ENCODE data around the gene SPATA6.
"Not testable (repeated sequence)": the region's sequence is repeated elsewhere in the genome, so short reads cannot be mapped to it uniquely, and the experiment has no call there.

The SPATA6 gene

DNA sequence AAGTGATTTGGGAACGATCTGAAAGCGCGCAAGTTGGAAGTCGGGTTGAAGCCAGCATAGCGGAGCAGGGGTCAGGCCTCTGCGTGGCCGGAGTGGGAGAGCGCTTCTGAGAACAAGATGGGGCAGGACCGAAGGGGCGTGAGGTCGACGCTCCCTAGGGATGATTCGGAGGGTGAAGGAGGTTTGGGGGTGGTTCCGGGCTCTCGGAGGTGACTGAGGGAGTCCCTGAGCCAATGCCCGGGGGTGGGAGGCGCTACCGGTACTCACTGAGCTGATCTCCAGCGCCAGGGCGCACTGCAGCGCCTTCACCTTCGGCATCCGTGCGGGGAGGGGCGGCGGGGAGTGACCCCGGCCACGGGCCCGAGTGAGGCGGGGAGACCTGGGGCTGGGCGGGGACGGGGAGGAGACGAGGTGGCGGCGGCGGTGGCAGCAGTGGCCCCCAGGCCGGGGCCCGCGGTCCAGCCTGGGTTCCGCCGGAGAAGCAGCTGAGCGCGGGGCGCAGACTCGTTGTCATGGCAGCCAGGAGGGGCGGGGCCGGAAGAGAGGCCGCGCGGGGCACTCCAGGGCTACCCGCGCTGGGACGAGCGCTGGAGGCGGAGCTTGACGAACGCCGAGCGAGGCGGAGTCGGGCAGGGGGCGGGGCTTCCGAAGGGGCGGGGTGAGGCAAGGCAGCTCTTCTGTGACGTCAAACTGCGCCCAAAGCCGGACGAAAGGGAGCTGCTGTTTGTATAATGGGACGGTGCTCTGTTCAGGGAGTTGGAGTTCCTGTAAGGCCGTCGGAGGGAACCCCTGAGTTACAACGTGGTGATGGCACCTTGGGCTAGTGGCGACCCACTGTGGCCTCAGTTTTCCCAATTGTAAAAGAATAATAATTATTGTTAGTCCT, at the start of gene SPATA6:
TSS of gene SPATA6 (minus strand) at position 514 of the 886 bp plus-strand sequence. CDS start at position 318, 196 bp downstream.
- DNase-seq = peak; percentile 90

DNA sequence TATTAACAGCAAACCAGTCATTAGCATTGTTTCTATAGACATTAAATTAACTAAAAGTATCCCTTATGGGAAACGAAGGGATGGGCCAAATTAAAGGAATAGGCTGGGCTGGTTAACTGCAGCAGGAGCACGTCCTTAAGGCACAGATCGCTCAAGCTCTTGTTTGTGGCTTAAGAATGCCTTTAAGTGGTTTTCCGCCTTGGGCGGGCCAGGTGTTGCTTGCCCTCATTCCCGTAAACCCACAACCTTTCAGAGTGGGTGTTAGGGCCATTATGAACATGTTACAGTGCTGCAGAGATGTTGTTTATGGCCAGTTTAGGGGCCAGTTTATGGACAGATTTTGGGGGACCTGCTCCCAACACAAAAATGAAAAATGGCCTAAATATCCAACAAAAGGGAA, 47.9 kb upstream of the SPATA6 start:
- DNase-seq = not testable (repeated sequence)

DNA sequence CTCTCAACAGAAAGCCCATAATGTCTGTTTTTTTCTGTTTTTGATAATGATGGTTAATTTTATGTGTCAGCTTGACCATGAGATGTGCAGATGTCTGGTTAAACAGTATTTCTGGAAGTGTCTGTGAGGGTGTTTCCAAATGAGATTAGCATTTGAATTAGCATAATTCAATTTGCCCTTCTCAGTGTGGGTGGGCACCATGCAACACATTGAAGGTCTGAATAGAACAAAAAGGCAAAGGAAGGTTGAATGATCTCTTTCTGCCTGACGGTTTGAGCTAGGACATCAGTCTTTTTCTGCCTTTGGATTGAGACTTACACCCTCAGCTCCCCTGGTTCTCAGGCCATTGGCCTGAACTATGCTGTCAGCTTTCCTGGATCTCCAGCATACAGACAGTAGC, 34.9 kb upstream of the SPATA6 start:
- no peak for DNase-seq

DNA sequence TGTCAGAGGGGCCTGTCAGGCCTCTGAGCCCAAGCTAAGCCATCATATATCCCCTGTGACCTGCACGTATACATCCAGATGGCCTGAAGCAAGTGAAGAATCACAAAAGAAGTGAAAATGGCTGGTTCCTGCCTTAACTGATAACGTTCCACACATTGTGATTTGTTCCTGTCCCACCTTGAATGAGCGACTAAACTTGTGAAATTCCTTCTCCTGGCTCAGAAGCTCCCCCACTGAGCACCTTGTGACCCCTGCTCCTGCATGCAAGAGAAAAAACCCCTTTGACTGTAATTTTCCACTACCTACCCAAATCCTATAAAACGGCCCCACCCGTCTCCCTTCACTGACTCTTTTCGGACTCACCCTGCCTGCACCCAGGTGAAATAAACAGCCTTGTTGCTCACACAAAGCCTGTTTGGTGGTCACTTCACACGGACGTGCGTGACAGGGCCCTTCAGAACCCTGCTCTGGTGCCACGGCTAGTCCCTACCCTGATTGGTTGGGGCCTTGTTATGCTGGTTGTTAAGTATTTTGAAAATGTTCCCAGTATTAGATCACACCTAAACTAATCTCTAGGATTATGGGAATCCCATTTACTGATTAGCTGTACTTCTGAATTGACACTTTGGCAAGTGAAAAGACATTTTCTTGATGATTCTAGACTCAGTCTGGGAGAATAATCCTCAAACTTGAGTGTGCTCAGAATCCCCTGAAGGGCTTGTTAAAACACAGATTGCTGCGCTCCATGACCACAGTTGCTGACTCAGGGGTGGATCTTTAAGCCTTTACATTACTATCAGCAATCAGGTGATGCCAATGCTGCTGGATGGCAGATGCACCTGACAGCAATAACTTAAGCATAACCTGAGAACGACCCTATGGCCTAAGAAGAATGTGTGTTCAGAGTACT, 28.8 kb upstream of the SPATA6 start:
- DNase-seq = no peak

DNA sequence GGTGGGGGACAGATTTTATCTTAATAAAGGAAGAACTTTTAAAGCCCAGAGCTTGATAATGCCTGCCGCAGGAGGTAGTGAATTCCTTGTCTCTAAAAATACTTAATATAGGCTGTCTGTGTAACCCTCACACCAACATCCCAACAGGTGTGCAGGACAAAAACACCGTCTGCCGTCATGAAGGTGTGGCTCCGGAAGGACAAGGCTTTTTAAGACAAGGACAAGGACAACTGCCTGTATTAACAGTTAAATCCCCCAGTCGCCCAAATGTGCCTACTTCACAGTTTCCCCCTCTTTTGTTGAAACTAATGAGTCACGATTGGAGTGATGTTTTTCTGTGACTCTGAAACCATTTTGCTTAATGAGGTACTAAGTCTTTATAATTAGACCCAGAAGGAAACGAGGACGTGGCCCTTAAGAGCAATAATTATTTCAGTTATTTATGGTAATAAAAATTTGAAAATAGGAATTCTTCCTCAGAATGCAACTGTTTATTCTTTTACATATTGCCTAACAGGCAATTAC, 27.3 kb upstream of the SPATA6 start:
- no peak for DNase-seq

DNA sequence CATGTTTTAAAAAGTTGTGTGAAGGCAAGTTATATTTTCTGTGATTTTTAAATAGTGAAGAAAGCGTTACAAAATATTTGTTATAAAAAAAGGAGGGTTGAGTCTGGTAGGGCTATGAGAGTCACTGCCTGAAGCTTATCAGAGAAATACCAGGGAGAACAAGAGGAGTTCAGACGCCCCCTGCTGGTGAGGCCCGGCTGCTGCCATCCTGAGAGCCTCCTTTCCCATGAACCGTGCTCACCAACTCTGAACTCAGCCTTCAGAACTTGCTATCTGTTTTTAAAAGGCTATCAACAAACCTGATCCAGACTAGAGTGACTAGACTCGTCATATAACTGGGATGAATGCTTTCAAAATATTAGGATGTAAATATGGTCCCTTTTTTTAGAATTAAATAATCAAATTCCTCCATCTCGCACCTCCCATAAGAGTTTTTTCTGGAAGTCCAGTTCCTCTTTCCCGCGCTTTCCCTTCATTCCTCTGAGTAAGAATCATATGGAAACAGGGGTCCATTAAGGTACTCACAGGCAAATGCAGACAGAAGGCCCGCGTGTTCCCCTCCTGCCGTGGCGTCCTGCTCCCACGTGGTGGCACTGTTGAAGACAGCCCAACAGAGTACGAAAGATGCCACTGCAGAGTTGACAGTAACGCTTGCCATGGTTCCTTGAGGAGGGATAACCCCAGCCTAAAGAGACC, 26.2 kb upstream of the SPATA6 start:
- DNase-seq = peak; percentile 89

DNA sequence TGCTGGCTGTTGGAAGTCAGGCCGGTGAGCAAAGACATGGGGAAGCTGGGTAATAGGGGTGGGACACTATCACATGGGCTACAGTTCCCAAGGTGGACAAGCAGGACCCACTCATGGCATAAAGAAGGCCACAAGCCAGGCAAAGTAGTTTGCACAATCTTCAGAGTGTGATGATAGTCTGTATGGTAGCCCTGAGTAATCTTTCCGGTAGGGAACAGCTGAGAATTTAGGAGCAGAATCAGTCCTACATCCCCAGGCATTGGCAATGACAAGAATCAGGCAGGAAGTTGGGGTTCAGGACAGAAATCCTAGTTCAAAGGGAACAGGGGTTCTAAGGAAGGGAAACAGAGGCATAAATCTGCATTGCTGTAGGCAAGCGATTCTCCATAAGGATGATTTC, 23.9 kb upstream of the SPATA6 start:
- DNase-seq = no peak

DNA sequence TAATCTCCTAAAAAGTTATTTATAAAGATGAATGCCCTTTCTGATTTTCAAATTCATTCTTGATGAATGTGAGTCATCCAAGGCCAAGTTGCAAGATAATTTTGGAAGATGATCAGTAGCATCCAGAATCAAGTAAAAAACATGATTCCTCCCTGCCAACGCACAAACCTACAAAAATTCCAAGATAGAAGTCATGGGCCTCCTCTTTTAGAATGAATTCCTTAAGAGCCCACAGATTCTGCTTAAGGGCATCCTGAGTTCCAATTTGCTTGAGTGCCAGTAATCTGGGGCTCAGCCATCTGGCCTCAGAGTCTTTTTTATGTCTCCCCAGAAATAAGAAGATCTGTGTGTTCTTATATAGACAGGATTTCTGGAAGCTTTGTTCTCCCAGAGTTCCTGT, 23.2 kb upstream of the SPATA6 start:
- DNase-seq = no peak

DNA sequence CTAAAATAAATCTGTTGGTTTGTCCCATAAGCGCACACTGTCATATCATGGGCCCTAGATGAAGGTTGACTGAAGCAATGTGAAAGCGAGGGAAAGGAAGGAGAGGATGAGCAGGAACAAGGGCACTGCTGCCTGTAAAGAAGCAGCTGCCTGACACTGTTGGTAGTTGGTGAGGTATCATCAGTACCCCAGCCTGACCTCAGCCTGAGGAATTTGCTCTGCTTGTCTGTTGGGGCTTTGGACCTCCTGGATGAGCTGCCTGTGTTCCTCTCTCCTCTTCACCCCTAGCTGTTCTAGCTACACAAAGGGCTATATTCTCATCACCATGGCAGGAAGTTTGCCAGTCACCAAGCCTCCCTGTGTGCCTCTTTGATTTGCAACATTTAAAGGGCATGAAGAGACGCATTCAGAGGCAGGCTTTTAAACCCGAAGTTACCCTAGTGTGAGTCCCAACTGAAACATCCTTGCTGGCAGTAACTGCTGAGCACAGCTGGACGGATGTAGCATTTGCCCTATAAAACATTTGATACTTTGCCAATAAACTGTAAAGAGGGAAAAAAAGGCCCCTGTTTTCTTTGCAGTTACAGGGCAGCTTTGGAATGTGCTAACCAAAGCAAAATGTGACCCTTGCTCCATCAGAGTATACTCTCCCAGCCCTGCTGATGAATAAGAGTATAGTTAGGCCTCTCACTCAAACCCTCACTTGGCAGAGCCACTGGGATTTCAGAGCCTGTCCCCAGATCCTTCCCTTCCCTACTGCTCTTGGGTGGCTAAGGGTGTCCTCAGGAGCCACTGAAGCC, 22.2 kb upstream of the SPATA6 start:
- DNase-seq = peak; percentile 22

DNA sequence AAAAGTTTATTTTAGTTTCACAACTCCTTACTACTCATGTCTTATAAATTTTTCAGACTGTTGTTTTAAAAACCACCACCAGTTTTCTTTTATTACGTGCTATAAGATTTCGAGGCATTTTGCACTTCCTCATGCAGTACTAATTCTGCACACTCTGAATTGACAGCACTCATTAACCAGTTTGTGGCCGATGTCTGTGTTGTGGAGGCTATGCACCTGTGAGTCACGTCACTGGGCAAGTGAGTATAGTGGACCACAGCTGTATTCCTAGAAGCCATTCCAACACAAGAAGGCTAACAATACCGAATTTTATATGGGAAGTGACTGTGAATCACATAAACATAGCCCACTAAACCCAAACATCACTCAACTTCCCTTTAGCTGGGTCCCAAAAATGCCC, 21.0 kb upstream of the SPATA6 start:
- DNase-seq = no peak

DNA sequence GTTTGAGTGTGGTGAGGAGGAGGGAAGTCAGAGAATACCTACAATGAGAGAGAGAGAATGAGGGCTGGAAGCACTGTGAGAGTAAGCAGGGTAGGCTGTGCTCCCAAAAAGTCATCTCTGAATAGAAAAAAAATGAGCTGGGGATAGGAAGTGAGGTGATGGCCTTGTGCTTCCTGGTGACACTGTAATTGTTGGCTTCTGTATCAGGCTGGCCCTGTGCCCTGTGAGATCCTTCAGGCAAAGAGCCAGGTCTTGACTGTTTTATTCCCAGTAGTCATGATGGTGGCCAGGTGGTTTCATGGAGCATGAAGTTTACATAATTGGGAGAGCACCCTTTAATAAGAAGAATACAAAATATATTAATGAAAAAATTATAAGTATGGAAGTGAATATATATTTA, 20.4 kb upstream of the SPATA6 start:
- peak; percentile 50 for DNase-seq

DNA sequence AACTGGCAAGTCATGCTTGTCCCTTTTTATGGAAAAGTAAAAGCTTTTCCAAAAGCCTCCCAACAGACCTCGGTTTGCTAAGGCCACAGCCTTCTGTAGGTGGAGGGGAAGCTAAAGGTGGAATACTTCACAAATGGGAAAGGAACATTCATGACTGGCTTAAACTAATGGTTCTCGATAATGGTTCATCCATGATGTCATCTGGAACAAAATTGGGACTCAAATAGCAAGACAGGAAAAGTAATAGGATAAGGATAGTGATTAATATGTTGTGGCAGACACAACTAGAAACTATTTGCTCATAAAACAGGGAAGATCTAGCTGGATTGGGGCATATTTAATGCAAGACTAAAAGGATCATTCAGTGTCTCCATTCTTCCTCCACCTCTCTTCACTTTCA, 16.7 kb upstream of the SPATA6 start:
- no peak for DNase-seq

DNA sequence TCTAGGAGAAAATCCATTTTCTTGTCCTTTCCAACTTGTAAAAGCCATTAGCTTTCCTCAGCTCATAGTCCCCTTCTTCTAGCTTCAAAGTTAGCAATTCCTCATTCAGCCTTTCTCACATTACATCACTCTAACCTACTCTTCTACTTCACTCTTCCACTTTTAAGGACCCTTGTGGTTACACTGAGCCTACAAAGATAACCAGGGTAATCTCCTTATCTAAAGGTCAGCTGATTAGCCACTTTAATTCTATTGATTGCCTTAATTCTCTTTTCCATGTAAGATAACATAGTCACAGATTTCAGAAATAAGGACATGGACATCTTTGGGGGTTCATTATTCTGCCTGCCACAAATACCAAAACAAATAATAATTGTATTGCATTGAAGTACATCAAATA, 8.5 kb upstream of the SPATA6 start:
- DNase-seq = no peak

DNA sequence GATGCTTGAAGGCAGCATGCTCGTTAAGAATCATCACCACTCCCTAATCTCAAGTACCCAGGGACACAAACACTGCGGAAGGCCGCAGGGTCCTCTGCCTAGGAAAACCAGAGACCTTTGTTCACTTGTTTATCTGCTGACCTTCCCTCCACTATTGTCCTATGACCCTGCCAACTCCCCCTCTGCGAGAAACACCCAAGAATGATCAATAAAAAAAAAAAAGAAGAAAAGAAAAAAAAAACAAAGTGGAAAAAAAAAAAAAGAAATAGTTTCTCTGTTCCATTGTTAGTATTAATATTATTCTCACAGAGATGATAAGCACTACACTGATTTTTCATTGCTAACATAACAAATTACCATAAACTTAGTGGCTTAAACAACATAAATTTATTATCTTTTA, 8.0 kb upstream of the SPATA6 start:
- DNase-seq = not testable (repeated sequence)

DNA sequence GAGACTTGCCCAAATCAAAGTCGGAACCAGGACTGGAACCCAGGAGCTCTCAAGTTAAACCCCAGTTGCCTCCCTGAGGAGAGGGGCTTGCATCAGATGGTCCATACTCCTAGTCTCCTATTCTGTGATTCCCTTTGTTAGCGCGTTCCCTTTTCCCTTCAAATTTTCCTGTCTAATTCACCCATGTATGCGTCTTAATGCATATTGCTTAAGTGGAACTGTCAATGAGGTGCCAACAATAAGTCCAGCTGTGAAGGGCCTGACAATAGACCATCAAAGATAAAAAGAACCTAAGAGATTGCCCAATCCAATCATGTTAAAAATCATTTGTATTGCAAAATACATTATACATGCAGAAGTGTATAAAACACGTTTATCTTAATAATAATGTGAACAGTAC, 634 bp upstream of the SPATA6 start:
- no peak for DNase-seq

DNA sequence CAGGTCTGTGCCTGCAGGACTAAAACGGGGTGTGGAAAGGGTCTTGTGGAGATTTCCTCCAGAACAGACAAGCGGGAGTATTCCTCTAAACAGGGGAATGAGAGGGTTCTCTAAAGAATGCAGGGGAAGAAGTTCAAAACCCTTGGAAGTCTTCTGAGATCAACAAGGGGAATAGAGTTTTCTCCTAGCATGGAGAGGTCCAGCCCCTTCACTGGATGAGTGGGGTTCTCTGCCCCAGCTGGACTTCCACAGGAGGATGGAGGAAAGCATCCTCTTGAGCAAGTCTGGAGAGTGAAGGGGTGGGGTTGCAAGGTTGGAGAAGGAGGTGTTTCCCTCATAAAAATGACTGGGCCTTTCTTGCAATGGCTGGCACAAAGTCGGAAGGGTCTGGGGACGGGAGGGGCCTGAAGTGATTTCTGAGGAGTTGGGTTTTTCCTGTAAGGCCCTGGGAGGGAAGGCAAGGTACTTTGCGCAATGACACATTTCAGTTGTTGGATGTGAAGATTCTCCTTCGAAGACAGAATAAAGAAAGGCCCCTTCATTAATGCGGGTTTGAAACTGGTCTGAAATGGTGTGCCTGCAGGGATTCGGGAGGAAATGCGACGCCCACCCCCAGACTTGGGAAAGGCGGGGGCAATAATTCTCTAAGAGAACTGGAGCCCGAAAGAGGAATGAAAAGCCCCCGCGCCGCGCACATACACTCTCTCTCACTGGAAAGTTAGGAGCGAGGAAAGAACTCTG, 884 bp downstream of the SPATA6 start:
- no peak for DNase-seq

DNA sequence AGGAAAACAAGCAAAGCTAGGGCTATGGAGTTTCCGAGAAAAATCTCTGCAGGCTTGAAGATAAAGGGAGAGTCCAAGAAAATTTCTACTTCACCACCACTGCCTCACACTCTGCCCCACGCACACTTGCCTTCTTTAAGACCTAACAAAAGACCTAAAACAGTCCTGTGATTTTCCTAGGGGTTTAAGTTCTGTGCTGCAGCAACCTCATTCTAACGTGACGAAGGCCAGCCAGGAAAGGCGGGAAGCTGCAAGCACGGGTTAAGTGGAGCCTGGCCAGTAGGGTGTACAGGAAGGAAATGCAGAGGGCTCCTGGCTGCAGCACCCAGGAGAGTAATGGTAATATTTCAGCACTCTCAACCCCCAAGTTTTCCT, 1.5 kb downstream of the SPATA6 start:
- DNase-seq = no peak

DNA sequence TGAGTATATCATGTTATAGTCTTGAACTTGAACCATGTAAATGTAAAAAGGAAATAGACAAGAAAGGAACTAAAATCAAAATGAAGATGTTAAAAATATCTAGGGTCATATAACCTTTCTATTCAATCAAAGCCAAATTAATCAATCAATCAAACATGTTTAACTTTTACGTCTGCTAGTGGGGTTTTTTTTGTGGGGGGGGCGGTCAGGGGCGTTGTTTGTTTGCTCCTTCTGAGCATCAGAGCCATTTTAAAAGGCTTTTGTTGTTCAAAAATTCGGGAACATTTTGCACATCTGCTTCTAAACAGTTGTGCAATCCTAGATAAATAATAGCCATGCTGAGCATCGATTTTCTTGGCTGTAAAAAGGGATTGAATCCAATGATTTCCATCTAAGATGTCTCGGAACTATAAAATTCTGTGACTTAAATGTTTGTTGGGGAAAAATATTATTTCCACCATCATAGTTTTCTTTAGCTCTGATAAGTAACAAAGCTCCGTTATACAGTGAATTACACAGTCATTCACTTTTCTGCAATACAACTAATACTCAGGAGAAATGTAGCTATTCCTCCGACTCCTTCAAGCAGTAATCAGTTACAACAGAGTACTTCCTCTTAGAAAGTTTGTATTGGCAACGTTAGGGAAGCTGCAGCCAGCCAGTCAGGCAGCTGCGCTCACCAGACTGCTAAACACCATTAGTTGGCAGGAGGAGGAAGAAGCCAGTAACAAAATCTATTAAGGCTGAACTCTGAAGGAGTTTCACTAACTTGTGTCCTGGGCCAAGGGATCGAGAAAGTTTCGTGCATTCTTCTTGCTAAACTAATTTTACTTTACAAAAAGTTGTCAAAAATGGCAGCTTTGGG, 2.2 kb downstream of the SPATA6 start:
- no peak for DNase-seq

DNA sequence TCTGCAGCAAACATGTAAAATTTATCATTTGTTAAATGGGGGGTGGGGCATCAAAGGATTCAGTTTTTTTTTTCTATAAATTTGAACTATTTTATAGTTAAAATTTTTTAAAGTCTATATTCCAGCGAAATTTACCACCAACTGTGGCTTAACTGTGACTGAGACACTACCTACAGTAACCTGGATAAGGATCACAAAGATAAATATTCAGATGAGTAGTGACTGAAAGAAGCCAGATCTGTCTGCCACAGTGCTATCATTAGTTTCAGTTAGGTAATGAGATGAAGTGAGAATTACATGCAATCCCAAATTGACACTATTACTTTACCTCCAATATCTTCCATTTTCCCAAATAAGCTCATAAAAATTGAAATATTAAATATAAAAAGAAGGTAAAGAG, 5.4 kb downstream of the SPATA6 start:
- no peak for DNase-seq

DNA sequence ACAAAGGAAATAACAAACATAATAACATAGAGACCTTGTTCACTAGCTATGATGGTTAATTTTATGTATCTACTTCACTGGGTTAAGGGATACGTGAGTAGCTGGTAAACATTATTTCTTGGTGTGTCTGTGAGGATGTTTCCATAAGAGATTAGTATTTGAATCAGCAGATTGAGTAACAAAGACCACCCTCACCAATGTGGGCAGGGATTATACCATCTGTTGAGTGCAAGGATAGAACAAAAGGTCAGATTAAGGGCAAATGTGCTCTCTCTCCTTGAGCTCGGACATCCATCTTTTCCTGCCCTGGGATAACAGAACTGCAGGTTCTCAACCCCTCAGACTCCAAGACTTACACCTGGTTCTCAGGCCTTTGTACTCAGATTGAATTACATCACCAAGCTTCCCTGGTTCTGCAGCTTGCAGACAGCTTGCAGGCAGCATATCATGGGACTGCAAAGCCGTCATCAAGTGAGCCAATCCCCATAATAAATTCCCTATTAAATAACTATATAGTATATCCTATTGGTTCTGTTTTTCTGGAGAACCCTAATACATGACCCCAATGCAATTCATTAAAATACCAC, 9.2 kb downstream of the SPATA6 start:
- DNase-seq = no peak

Data from NCI-H1694 (cell line).